ENCODE measurements around the gene CA14.
"Not testable (repeated sequence)": the region's sequence is repeated elsewhere in the genome, so short reads cannot be mapped to it uniquely, and the experiment has no call there.

CA14 gene

DNA sequence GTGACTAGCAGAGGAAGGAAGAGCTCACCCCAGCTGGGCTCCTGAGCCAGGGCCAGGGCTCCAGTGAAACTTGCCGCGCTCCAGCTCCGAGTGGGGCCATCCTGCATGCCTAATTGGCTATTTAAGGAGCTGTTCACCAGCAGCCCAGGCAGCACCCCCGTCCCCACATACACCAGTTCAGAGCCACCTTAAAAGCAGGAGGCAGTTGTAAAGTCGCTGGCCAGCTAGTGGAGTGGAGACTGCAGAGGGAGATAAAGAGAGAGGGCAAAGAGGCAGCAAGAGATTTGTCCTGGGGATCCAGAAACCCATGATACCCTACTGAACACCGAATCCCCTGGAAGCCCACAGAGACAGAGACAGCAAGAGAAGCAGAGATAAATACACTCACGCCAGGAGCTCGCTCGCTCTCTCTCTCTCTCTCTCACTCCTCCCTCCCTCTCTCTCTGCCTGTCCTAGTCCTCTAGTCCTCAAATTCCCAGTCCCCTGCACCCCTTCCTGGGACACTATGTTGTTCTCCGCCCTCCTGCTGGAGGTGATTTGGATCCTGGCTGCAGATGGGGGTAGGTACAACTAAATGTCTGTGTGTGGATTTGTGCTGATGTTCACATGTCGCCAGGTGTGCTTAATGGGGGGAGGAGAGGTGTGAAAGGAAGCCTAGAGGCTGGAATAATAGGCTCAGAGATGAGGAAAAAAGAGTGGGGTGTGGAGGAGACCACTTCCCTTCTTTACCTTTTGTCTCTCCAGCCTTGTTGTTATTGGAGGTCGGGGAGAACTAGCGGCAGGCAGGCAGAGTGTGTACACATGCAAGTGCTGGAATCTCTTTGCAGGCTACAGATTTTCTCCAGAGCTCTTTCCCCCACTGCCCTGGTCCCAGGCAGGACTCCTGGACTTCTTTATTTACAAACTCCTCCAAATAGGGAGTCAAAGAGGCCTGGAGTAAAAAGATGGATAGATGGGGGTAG lies at the start of gene CA14:
TSS of gene CA14 (plus strand) at position 151 of the 962 bp plus-strand sequence. CDS start at position 506, 355 bp downstream.
- DNase-seq (ENCODE audit: low read depth in 2 of 2), result no peak

DNA sequence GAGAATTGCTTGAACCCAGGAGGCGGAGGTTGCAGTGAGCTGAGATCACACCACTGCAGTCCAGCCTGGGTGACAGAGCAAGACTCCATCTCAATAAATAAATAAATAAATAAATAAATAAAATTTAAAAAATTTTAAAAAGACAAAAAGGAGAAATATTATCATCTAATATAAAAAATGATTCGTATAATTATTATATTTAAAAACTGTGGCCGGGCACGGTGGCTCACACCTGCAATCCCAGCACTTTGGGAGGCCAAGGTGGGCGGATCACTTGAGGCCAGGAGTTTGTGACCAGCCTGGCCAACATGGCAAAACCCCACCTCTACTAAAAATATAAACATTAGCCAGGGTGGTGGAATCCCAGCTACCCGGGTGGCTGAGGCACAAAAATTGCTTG lies 49.1 kb upstream of the CA14 start:
- DNase-seq (ENCODE audit: low read depth in 2 of 2), result not testable (repeated sequence)

DNA sequence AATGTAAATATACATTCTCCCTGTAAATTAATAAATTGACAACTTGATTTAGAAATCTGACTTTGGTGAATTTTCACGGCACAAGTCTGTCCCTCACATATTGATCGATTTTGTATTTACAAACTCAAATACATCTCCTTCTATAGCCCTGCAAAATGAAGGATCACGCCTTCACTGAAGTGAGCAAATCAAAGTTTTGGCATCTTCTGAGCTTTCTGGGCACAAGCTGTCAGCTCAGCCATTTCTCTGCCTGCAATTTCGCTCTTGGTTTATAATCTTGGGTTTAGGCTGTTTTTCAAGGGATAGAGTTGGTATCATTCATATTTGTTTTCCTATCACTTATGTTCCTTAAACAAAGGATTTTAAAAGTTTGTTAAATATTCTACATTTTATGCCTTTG lies 47.5 kb upstream of the CA14 start:
- no peak for DNase-seq (ENCODE audit: low read depth in 2 of 2)

DNA sequence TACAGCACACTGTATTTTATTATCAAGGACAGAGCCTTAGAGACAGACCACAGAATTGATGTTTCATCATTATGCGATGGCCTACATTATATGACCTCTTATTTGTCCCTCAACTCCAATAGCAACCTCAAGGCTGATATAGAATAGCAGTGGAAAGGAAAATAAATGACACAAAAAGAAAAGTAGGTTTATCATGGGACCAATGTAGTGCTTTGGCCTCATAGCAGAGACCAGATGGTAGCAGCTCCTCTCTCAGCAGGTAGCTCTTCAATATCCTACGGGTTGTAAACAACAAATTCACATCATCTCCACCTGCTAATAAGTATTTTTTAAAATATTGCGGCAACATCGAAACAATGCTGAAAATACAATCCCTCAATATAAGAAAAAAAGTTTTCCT lies 46.9 kb upstream of the CA14 start:
- DNase-seq (ENCODE audit: low read depth in 2 of 2), result no peak

DNA sequence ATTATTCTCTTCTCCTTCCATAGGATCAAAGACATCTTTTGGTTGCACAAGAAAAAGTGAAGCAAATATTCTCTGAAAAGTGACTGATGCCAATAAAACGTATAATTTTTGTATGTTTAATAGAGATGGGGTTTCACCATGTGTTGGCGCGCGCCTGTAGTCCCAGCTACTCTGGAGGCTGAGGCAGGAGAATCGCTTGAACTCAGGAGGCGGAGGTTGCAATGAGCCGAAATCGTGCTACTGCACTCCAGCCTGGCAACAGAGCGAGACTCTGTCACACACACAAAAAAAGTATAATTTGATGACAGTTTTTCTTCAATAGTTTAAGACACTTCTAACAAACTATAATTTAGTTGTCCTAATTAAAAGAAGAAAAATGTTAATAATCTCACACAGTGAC lies 45.5 kb upstream of the CA14 start:
- no peak for DNase-seq (ENCODE audit: low read depth in 2 of 2)

DNA sequence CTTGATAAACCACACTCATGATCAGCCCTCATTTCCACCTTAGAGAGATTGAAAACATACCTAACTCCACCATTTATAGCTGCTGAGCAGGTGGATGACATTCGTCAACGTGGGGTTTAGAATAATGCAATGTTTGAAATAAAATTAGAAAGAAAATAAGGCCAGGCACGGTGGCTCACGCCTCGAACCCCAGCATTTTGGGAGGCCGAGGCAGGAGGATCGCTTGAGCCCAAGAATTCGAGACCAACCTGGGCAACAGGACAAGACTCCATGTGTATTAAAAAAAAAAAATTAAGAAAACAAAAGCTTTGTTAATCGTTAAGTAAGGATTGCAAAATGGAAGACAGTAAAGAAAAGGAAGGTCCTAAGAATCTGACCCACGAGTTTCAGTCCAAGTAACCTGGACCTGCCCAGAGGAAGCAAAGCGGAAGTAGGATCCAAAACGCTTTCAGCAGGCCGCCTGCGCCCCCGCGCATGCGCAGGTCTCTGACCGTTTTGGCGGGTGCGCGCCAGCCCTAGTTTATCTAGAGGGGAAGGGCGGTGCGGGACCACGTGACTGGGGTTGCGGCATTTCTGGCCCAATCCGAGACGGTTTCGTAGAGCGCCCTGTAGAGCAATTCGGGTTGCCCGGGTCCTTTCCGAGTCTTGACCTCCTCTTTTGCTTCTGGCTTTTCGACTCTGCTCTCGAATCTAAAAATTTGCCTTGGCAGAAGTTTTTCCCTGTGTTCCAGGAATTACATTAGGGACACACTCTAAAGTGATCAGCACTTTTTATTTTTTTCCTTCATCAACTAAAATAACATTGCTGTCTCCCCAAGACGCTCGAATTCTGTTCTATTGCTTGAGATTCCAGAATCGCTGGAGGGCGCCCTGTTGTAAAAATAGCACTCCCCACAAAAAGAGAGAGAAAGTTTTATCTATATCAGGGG lies 44.1 kb upstream of the CA14 start:
- peak; percentile 88 to 92 for DNase-seq (ENCODE audit: low read depth in 2 of 2)

DNA sequence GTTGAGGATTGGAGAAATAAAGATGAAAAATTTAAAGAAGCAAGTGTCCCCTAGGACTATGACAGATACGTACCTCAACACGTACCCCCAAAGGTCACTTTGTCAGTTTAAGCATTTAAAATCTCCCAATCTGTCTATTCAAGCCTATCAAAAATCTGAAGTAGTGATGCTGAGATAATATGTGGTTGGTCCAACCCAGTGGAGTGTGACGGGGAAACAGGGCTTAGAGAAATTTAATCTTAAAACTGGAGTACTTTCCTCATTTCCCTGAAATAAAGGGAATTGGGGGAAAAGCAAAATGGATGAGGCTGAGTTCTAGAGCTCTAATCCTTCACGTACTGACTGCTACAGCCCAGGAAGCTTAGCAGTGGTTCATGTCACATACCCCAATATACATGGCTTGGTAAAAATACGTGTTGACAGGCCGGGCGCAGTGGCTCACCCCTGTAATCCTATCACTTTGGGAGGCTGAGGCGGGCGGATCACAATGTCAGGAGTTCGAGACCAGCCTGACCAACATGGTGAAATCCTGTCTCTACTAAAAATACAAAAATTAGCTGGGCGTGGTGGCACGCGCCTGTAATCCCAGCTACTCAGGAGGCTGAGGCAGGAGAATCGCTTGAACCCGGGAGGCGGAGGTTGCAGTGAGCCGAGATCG lies 43.3 kb upstream of the CA14 start:
- DNase-seq (ENCODE audit: low read depth in 2 of 2), result not testable (repeated sequence)

DNA sequence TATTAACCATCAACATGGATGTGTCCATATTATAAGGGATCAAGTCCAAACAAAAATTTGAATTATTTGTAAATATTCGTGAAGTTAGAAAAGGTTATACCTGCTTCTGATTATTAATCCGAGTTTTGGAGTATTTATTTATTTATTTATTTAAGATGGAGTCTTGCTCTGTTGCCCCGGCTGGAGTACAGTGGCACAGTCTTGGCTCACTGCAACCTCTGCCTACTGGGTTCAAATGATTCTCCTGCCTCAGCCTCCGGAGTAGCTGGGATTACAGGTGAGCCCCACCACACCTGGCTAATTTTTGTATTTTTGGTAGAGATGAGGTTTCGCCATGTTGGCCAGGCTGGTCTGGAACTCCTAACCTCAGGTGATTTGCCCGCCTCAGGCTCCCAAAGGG lies 41.7 kb upstream of the CA14 start:
- DNase-seq (ENCODE audit: low read depth in 2 of 2), result not testable (repeated sequence)

DNA sequence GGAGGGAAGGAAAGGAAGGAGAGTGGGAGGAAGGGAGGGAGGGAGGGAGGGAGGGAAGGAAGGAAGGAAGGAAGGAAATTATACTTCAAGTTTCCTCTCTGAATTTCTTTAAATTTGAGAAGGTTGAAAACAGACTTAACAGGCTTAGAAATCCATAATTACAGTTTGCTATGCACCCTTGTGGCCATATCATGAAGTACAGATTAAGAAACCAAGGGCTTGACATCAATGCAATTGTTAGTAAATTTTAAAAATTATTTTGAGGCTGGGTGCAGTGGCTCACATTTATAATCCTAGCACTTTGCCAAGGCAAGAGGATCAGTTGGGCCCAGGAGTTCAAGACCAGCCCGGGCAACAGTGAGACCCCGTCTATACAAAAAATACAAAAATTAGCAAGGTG lies 36.0 kb upstream of the CA14 start:
- DNase-seq (ENCODE audit: low read depth in 2 of 2), result no peak

DNA sequence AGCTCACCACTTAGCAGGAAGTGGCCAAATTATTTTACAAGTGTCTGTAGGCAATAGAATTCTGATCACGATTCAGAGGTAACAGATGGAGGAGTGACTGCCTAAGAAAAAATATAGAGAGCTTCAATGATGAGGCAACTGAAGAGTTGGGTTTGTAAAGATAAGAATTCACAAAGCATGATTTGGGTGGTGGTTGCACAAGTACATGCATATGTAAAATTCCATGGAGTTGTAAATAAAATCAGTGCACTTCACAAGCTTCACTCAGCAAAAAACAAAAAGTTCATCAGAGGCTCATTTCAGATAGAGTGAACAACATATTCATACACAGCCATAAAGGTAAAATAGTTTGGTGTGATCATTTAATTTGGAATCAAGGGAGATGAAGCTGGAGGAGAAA lies 32.6 kb upstream of the CA14 start:
- DNase-seq (ENCODE audit: low read depth in 2 of 2), result no peak

DNA sequence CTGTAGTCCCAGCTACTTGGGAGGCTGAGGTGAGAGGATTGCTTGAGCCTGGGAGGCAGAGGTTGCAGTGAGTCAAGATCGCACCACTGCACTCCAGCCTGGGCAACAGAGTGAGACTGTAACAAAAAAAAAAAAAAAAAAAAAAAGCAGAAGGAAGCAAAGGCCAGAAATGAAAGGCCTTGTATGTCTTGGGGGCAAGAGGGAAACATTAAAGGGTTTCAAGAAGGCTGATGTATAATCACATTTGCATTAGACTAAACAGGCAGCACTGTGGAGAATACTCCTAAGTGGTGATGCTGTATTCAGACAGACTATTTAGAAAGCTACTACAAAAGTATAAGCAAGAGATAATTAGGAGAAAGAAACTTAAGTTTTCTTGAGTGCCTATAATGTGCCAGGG lies 32.0 kb upstream of the CA14 start:
- no peak for DNase-seq (ENCODE audit: low read depth in 2 of 2)

DNA sequence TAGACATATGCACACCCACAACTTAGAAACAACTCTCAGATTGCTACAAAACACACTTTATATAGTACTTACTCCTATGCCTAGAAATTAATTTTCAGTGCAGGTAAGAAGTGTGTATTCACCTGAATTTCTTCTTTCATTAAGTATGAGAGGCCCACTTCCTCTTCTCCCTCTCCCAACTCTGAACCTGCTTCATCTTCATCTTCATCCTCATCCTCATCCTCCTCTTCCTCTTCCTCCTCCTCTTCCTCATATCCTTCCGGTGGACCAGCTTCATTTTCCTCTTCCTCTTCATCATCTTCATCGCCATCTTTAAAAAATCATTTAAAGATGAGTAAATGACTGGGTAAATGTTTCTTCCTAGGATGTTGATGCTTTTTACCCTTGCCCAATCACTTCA lies 31.1 kb upstream of the CA14 start:
- DNase-seq (ENCODE audit: low read depth in 2 of 2), result no peak

DNA sequence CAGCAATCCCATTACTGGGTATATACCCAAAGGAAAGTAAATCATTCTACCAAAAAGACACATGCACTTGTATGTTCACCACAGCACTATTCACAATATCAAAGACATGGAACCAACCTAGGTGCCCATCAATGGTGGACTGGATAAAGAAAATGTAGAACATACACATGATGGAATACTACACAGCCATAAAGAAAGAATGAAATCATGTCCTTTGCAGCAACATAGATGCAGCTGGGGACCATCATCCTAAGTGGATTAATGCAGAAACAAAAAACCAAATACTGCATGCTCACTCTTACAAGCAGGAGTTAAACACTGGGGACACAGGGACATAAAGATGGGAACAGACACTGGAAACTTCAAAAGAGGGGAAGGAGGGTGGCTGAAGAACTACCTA lies 30.3 kb upstream of the CA14 start:
- no peak for DNase-seq (ENCODE audit: low read depth in 2 of 2)

DNA sequence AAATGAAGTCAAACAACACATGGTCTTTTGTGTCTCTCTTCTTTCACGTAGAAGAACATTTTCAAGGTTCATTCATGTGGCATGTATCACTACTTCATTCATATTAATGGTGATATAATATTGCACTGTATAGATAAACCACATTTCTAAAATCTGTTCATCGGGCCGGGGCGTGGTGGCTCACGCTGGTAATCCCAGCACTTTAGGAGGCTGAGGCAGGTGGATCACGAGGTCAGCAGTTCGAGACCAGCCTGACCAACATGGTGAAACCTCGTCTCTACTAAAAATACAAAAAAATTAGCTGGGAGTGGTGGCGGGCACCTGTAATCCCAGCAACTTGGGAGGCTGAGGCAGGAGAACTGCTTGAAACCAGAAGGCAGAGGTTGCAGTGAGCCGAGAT lies 29.3 kb upstream of the CA14 start:
- not testable (repeated sequence) for DNase-seq (ENCODE audit: low read depth in 2 of 2)

DNA sequence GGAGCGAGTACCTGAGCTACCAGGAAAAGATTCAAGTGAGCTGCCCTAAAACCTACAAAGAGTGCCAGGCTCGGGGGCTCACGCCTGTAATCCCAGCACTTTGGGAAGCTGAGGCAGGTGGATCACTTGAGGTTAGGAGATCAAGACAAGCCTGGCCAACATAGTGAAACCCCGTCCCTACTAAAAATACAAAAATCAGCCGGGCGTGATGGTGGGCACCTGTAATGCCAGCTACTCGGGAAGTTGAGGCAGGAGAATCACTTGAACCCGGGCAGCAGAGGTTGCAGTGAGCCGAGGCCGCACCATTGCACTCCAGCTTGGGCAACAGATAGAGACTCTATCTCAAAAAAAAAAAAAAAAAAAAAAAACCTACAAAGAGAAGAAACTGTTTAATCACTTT lies 24.7 kb upstream of the CA14 start:
- DNase-seq (ENCODE audit: low read depth in 2 of 2), result not testable (repeated sequence)

DNA sequence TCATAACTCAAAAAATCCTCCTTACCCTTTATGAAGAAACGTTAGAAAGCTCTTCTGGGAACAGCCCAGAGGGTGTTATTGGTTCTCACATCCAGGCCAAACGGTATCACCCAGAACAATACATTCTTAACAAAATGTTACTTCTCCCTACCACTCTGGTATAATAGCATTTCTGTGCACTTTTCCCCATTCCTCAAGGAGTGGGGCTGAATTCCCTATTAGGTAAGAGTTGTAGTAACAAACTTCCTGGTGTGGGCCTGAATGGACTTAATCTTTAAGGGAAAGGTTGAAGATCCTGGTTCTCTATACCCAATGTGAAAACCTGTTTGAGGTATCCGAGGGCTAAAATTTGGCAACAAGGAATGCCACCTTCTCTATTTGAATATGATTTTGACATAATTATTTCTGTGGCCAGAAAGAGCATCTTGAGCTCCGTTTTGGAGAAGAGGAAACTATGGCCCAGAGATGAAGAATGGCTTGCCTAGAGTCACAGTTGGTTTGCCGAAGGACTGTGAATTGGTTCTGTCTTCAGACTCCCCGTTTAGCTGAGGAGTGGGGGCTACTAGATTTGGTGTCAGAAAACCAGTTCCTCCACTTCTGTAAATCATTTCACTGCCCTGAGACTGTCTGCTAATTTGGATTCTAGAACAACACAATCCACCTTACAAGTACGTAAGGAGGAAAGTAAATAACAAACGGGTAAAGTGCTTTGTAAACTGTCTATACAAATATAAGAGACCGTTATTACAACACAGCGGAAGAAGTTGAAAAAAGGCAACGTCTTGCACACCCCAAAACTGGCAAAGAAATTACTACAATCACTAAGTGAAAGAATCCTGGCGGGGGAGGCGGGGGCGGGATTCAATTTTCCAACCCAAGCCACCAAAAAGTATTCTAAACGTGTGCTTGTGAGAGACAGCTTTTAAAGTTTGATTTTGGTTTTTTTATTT lies 23.9 kb upstream of the CA14 start:
- DNase-seq (ENCODE audit: low read depth in 2 of 2), result peak in 1 of 2 donors; percentile 42

DNA sequence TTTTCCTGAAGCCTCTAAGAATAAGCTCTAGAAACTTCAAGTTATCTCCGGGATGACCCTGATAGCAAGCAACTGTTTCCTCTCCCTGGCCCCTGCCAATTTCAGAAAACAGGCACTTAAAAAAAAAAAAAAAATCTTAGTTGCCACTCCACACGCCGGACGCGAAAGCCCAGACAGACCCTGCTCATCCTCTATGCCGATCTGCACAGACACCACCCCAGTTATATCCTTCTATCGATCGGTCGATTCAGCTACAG lies 23.3 kb upstream of the CA14 start:
- DNase-seq (ENCODE audit: low read depth in 2 of 2), result no peak

DNA sequence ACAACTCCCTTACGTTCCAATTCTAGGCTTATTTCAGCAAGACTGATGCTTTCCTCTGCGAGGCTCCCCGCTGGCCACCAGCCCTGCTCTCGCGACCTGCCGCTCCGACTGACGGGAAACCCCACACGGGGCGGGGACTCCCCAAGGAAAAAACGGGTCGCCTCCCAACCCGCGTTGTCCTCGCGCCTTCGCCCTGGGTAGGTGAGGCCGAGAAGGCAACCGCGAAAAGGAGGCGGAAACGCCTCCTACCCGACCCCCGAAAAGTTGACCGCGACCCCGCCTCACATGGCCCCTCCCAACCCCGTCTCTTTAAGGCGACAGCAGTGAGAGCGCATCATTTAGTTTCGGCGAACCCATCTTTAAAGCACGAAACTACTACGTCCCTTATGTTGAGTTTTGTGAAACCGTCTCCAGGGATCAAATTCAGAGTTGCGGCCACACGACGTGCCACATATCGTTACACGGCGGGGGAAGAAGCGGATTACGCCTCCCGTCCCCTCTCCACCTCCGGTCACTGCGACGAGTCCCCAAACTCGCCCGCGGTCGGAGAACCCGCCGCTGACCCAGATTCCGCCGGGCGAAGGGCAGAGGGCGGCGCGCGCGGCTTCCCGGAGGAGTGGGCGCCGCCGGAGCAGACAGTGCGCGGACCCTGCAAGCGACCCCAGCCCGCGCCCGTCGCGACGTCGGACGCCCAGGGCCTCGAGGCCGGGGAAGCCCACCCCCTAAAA lies 22.8 kb upstream of the CA14 start:
- peak; percentile 81 to 89 for DNase-seq (ENCODE audit: low read depth in 2 of 2)

DNA sequence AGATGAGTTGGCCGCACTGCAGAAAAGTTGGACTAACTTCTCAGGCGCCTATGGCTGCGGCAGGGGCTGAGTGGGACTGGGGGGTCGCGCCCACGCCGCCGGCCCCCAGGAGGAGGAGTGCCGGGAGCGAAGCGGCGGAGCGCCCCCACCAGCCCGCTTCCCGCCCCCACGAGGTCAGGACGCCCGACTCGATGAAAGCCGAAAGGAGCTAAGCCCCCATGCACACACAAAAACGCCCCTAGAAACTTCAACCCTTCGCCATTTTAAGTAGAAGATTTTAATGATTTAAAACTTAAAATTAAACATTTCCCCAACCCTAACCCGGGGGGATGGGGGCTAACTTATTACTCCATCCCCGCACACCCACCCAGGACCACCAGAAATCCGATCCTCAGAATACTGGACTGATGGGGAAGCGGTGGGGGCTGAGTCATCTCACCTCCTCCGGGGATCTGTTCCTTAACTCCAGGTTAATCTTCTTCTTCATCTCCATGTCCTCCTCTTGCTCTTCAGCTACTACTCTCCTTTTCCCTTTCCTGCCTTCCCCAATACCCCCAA lies 22.2 kb upstream of the CA14 start:
- DNase-seq (ENCODE audit: low read depth in 2 of 2), result peak in 1 of 2 donors; percentile 27

Measured in stimulated activated CD4-positive, alpha-beta T cell treated with anti-CD3 and anti-CD28 coated beads, Interleukin-4, amount 100 ng/mL, for 48 hours (primary cell).